ENCODE data around the gene GRM7. TPM values are rescaled to one million over a fixed set of nuclear protein-coding genes. Genes with fewer than 3 reads are reported as not detected.

Gene GRM7
- total and polyA plus RNA-seq, 9 of the 15 experiments (the other 6 are each of a cell fraction or from before 2014, with no cell fraction given): not detected

- Histone ChIP-seq H3K9ac (ENCODE audit: insufficient read depth in 1 of 2, low read depth in 2 of 2, low read length in 2 of 2) (no peak overlapping the region), H2AFZ (ENCODE audit: low read depth, low read length) (no peak overlapping the region), H3K79me2 (ENCODE audit: control insufficient read depth, insufficient read depth, low read length) (no peaks in the 10 kb centered on the region), H4K20me1 (replicated peaks; ENCODE audit: control insufficient read depth, insufficient read depth, low read length) (no peaks in the 10 kb centered on the region), H3K9me3 (replicated peaks; ENCODE audit: control insufficient read depth, insufficient read depth, low read depth, low read length) (no peaks in the 10 kb centered on the region), H3K4me3 (no peak overlapping the region), H3K9me1 (ENCODE audit: control insufficient read depth, insufficient read depth, low read length) (no peaks in the 10 kb centered on the region), H3K4me1 (replicated peaks in 1 of 2; ENCODE audit: control insufficient read depth in 2 of 2, insufficient read depth in 2 of 2, low read length in 2 of 2) (no peaks in the 10 kb centered on the region), H3K4me2 (ENCODE audit: insufficient read depth, low read length) (no peak overlapping the region), H3K27ac (ENCODE audit: extremely low read depth, low read depth, low read length) (no peak overlapping the region), H3K36me3 (ENCODE audit: control insufficient read depth, insufficient read depth, low read length) (no peaks in the 10 kb centered on the region), H3K27me3 (ENCODE audit: control insufficient read depth in 2 of 2, insufficient read depth in 2 of 2, low read length in 2 of 2) (no peaks in the 10 kb centered on the region)
- no TSS peak for BruUV-seq (replicated peaks)
- FAIRE-seq: no peak
- no peak for DNase-seq (ENCODE audit: extremely low read depth in 1 of 4, low spot score in 3 of 4)
- no peak for ATAC-seq
- intact Hi-C loops (cut with micrococcal nuclease) (no loop called here), in situ Hi-C loops (cut with MboI) (no loop called here)
- CTCF ChIA-PET (ENCODE audit: low intra/inter-chr PET ratio): no interaction called here
- 8% methylated on average over 1 of the region's 1 CpG for WGBS (ENCODE audit: insufficient coverage, low coverage, missing lambda C conversion rate)
- POLR2A ChIA-PET: no interaction called here
- TF ChIP-seq KAT7 (CRISPR knock-in tag; IDR thresholded peaks at IDR 0.05; ENCODE audit: borderline replicate concordance) (no peak), CEBPZ (IDR thresholded peaks at IDR 0.05; ENCODE audit: borderline replicate concordance, low read depth, low read length) (no peak)
Measured at GRCh38 chr3:7437231-7437630, 576.3 kb downstream of the GRM7 start.

All from K562 (cell line).